HG02970 (cell line): ENCODE results near the gene RPS28.

Experiments
- ATAC-seq: cut with Tn5 transposase; IDR thresholded peaks from one replicate; pipeline ENCODE4 v1.9.1; 2021; ENCODE audit warnings: mild to moderate bottlenecking, moderate library complexity, moderate number of reproducible peaks; ENCODE audit not compliant: unreplicated experiment, low FRiP score

The RPS28 gene

DNA sequence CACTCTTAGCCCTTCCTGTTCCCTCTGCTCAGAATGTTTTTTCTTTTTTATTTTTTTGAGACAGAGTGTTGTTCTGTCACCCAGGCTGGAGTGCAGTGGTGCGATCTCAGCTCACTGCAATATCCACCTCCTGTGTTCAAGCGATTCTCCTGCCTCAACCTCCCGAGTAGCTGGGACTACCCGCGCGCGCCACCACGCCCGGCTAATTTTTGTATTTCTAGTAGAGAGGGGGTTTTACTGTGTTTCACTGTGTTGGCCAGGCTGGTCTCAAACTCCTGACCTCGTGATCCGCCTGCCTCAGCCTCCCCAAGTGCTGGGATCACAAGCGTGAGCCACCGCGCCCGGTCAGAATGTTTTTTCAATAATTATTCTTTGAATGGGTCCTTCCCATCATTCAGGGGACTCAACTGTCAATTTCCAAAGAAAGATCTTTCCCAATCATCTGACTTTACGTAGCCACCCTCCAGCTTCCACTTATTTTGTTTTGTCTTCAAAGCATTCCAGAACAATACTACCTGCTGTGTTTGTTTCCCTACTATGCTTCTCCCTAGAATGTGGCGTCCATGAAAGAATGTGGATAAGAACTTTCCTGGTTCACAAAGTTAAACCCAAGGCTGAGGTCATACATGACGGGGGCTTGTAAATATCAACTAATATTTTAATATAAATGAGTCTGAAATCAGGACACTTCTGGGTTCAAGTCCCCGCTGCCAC is 1.3 kb upstream of the RPS28 start:
- no peak for ATAC-seq

DNA sequence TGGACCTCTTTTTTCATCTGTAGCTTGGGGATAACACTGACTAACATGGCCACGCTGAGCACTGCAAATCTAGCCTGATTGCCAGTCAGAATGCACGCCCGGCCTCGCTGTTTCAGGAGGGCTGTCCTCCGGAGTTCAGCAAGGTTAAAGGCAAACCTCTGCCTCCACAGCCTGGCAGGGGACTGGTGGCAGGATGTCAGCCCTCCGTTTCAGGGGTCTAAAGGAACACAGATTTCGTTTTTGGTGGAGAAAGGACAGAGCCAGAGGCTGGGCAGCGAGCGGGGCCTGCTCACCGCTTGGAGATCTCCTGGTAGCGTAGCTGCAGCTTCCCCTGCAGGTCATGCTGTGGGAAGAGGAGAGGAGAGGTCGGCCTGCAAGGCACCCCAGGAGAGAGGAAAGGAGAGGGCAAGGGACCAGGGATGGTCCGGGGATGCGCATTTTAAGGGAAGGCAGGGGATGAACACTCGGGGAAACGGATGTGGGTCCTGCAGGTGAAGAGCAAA is 681 bp upstream of the RPS28 start:
- no peak for ATAC-seq

- ATAC-seq = no peak
Observed at GRCh38 chr19:8321986-8322637, 816 bp downstream of the RPS28 start.

- ATAC-seq = no peak
Observed at GRCh38 chr19:8322638-8322997, 1.3 kb downstream of the RPS28 start.

DNA sequence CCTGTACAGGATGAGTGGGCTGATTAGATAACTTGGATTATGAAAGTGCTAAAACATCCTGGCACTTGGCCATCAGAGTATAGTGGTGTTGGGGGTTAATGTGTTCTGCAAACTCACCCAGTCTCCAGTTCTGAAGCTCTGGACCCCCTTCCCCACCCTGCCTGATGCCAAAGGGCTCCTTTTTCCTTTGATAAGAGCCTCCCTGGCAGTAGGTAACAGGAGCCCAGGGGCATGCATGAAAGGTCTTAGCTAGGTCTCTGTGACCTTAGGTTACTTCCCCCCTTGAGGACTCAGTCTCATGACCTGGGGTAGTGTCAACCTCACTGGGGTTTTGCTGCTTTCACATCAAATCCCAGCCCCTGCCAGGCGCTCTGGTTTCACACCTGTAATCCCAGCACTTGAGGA is 2.5 kb downstream of the RPS28 start:
- no peak for ATAC-seq

GRCh38 chr19:8324186-8325050 is 3.1 kb downstream of the RPS28 start:
- no peak for ATAC-seq

GRCh38 chr19:8325454-8325853 is 4.2 kb downstream of the RPS28 start:
- no peak for ATAC-seq

DNA sequence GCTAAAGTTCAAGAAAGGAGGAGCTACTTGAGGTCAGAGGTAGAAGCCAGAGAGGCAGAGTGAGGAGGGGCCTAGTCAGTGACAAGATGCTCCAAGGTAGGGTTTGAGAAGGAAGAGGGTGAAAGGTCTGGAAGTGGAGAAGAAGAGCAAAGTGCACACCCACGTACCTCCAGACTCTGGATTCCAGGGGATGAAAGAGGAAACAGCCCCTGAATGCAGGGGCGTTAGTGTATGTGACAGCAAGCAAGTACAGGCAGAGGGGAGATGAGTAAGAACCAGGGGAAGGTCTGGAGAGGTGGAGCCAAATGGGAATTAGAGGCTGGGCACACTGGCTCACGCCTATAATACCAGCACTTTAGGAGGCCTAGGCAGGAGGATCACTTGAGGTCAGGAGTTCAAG is 8.7 kb downstream of the RPS28 start:
- ATAC-seq = no peak

GRCh38 chr19:8331263-8331845 is 10.1 kb downstream of the RPS28 start:
- no peak for ATAC-seq

DNA sequence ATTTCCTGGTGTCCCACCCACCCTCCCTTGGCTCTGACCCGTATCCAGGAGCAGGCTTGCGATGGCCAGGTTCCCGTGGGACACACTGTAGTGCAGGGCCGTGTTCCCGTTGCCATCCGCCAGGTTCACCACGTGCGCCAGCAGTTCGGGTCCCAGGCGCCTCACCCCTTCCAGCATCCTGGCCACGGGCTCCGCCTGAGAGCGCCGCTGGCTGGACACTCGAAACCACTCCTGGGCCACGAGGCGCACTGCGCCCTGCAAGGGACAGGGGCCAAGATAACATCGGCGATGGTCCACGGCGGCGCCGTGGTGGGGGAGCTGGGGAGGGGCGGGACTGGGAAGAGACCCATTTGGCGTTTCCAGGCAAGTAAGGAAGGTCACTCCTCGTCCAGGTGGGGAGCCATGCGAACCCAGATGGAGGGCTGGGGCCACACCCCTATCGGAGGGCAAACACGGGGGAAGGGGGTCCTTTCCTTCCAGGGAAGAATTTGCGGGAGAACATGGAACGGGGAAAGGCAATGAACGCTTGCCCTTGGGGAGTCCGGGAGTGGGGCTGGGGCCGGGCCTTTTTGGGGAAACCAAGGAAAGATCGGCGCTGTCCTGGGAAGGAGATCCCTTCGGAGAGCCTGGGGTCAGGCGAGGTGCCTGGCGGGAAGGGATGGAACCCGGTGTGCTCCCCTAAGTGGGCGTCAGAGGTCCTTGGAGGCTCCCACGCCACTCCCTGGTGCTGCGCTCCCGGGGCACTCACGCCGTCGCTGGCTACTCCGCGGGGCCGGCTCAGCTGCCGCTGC is 11.9 kb downstream of the RPS28 start:
- no peak for ATAC-seq

DNA sequence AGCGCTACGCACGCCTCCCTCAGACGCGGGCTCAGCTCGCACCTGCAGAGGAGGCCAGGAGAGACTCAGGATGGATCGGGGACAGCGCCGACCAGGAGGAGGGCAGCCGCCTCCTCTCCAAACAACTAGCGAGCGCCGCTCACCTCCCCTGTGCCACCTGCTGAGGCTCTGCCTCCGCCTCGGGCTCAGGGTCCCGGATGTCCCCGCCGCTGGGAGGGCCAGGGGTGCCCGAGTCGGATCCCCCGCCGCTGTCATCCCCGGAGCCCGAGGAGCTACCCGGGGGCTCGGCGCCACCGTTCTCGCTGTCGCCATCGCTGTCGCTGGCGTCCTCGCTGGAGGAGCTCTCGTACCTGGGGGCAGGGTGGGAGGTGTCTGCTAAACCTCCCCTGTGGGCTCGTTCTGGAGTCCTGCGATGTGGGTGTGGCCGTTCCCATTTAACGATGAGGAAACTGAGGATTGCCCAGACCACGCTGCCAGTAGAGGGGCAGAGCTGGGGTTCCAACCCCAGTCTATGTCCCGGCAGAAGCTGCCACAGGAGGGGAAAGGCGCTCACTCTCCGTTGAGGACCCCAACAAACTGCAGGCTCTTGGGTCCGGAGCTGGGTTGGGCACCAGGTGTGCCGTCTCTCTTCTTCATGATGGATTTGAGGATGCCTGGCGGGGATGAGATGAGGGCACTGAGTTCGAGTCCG is 12.6 kb downstream of the RPS28 start:
- ATAC-seq = no peak

- no peak for ATAC-seq
Observed at GRCh38 chr19:8334458-8335342, 13.4 kb downstream of the RPS28 start.

DNA sequence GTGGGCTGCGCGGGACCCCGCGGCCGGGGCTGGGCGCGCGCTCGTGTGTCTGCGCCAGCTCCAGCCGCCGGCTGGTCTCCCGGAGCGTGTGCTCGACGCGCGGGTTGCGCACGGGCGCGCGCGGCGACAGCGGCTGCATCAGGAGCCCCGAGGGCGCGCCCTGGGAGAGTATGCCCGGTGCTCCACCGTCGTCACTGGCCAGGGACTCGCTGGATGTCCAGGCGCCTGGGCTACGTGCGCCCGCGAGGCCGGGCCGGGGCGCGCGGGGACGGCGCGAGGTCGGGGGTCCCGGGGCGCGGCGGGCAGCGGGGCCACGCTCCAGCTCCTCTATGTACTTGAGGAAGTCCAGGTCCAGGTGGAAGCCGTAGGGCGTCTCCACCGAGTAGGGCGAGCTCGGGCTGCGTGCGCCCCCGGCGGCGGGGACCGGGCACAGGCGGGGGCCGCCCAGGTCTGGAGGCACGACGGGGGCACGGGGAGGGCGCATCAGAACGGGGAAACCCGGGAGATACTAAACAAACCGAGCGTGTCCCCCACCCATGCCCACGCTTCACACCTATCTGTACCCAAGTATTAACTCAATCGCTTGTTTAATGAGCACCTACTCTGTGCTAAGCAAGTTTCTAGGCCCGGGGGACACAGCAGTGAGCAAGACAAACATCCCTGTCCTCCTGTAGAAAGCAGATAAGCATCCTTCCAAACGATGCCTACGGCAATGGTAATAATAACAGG is 14.2 kb downstream of the RPS28 start:
- ATAC-seq = no peak

- no peak for ATAC-seq
Observed at GRCh38 chr19:8336072-8336569, 14.8 kb downstream of the RPS28 start.

- no peak for ATAC-seq
Observed at GRCh38 chr19:8336660-8337059, 15.4 kb downstream of the RPS28 start.

GRCh38 chr19:8337728-8338127 is 16.4 kb downstream of the RPS28 start:
- no peak for ATAC-seq

- ATAC-seq = no peak
Observed at GRCh38 chr19:8338835-8339234, 17.5 kb downstream of the RPS28 start.
